Upper lobe of left lung (tissue), 4 donors: Measurements from ENCODE around the gene HOXA5.

Source experiments
- POLR2A ChIP-seq, 4 donors: fragments of 450-650 bp; IDR thresholded peaks; one replicate each; pipeline ENCODE4 v1.5.1; 2016 to 2017; ENCODE audit warnings: antibody characterized with exemption in 4 of 4, mild to moderate bottlenecking in 2 of 4
- TF ChIP-seq, protein P1 (sequence below), 6 experiments: fragments of 450-650 bp in 4 of 6; fragments of 200-600 bp in 2 of 6; sonication (generic) in 2 of 6; IDR thresholded peaks; one replicate each; pipeline ENCODE4 v1.5.1; 2016 to 2019; ENCODE audit warnings: antibody characterized with exemption in 6 of 6

GRCh38 chr7:27122077-27122910 is 21.2 kb downstream of the HOXA5 start:
- TF ChIP-seq POLR2A (IDR thresholded peaks at IDR 0.05): no peak
- TF ChIP-seq, protein P1, sequence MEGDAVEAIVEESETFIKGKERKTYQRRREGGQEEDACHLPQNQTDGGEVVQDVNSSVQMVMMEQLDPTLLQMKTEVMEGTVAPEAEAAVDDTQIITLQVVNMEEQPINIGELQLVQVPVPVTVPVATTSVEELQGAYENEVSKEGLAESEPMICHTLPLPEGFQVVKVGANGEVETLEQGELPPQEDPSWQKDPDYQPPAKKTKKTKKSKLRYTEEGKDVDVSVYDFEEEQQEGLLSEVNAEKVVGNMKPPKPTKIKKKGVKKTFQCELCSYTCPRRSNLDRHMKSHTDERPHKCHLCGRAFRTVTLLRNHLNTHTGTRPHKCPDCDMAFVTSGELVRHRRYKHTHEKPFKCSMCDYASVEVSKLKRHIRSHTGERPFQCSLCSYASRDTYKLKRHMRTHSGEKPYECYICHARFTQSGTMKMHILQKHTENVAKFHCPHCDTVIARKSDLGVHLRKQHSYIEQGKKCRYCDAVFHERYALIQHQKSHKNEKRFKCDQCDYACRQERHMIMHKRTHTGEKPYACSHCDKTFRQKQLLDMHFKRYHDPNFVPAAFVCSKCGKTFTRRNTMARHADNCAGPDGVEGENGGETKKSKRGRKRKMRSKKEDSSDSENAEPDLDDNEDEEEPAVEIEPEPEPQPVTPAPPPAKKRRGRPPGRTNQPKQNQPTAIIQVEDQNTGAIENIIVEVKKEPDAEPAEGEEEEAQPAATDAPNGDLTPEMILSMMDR (IDR thresholded peaks at IDR 0.05): no peak
